Fibroblast of villous mesenchyme (primary cell): Measurements from ENCODE around the gene NDEL1. TPM values are rescaled to one million over a fixed set of nuclear protein-coding genes. Genes with fewer than 3 reads are reported as not detected.

Experiments used
- small RNA-seq: library from RNA; depleted of rRNA; stranded (forward); fragments of <200 nt; gene quantifications from one replicate; pipeline ENCODE3, GENCODE V24; 2012
- total RNA-seq: library from RNA; depleted of rRNA; stranded (reverse); fragments of >200 nt; gene quantifications from 2 replicates; pipeline ENCODE4 v1.2.3, GENCODE V29; 2012

Gene NDEL1
- total RNA-seq, 1 donor: 87.7 TPM

Small RNA genes lying within 50 kb of the gene (small RNA-seq; reads per million reads assigned to genes)
- gene RNU7-43P: 0.28 reads per million

Other genes with a start within 250 kb of the NDEL1 start
- gene BORCS6, start 245.7 kb upstream of the NDEL1 start, total RNA-seq: 6.0 and 8.4 TPM in 2 replicates
- 12.9 and 19.0 TPM in 2 replicates for gene AURKB, start 225.3 kb upstream of the NDEL1 start, total RNA-seq
- 6.0 and 10.3 TPM in 2 replicates for gene CTC1, start 187.8 kb upstream of the NDEL1 start, total RNA-seq
- gene PFAS, start 186.6 kb upstream of the NDEL1 start, total RNA-seq: 38.0 and 41.9 TPM in 2 replicates
- 8.2 and 13.5 TPM in 2 replicates for gene RANGRF, start 147.2 kb upstream of the NDEL1 start, total RNA-seq
- 0.86 and 0.97 TPM in 2 replicates for gene SLC25A35, start 140.5 kb upstream of the NDEL1 start, total RNA-seq
- gene ARHGEF15, start 125.6 kb upstream of the NDEL1 start, total RNA-seq: not detected in 2 replicates
- gene ODF4, start 96.0 kb upstream of the NDEL1 start, total RNA-seq: not detected in 2 replicates
- gene RPL26, start 52.7 kb upstream of the NDEL1 start, total RNA-seq: 2,045 and 2,110 TPM in 2 replicates
- not detected in 2 replicates for gene RNF222, start 38.1 kb upstream of the NDEL1 start, total RNA-seq
- 94.1 and 99.2 TPM in 2 replicates for gene MYH10, start 194.8 kb downstream of the NDEL1 start, total RNA-seq